ENCODE measurements around the gene SLC28A1.

GRCh38 chr15:84934942-84935729, 50.7 kb downstream of the SLC28A1 start:
- TF ChIP-seq EZH2 (IDR thresholded peaks at IDR 0.05; ENCODE audit: borderline replicate concordance, low read depth, low read length, severe bottlenecking) (no peak), CTCF (IDR thresholded peaks at IDR 0.05; ENCODE audit: borderline replicate concordance, extremely low read depth, low read length, poor library complexity, severe bottlenecking) (peak; percentile 17)

Data from DND-41 (cell line).